Kidney (tissue), 14 donors: ENCODE results near the gene TINAGL1. TPM values are rescaled to one million over a fixed set of nuclear protein-coding genes. Genes with fewer than 3 reads are reported as not detected.
A peak's percentile ranks its signal among the peaks of the same experiment; 100 is the strongest.

ENCODE experiments used
- DNase-seq, 5 donors: peaks; one replicate each; pipeline ENCODE4 v3.0.0-alpha.2; 2013 to 2020
- FAIRE-seq: peaks from 2 replicates; lab custom pipeline; 2012; peaks lifted over from hg19 to GRCh38; lab: Jason Lieb, UNC
- H3K27ac ChIP-seq, 2 donors: one replicate each; pipeline ENCODE4 v1.7.0; 2013; ENCODE audit warnings: low read depth in 2 of 2, low read length in 2 of 2, inconsistent platforms in 1 of 2
- H3K27me3 ChIP-seq: one replicate; pipeline ENCODE4 v1.7.1; 2013; ENCODE audit warnings: low read length, inconsistent platforms; ENCODE audit not compliant: control insufficient read depth, insufficient read depth
- H3K36me3 ChIP-seq, 3 donors: one replicate each; pipeline versions ENCODE4 v1.7.0 to v1.7.1; 2013; ENCODE audit warnings: low read length in 3 of 3, control low read depth in 1 of 3, inconsistent platforms in 1 of 3; ENCODE audit not compliant: insufficient read depth in 3 of 3, control insufficient read depth in 2 of 3
- H3K4me1 ChIP-seq, 3 donors: one replicate each; pipeline versions ENCODE4 v1.7.0 to v1.7.1; 2013; ENCODE audit warnings: low read length in 3 of 3, inconsistent platforms in 1 of 3, low read depth in 1 of 3; ENCODE audit not compliant: control insufficient read depth in 2 of 3, insufficient read depth in 2 of 3
- H3K4me3 ChIP-seq, 3 donors: one replicate each; pipeline versions ENCODE4 v1.7.0 to v1.8.1; 2013; ENCODE audit warnings: low read length in 3 of 3, control low read depth in 1 of 3, inconsistent platforms in 1 of 3
- H3K9ac ChIP-seq, 3 donors: one replicate each; pipeline versions ENCODE4 v1.7.0 to v1.7.1; 2013; ENCODE audit warnings: low read length in 3 of 3, control low read depth in 1 of 3, inconsistent platforms in 1 of 3
- H3K9me3 ChIP-seq, 3 donors: one replicate each; pipeline versions ENCODE4 v1.7.0 to v1.7.1; 2013; ENCODE audit warnings: low read length in 3 of 3, control low read depth in 1 of 3, inconsistent platforms in 1 of 3; ENCODE audit not compliant: control insufficient read depth in 2 of 3, insufficient read depth in 1 of 3
- intact Hi-C: fragments of 100-400 bp; cut with DNase I; formaldehyde crosslinking; loops from one replicate; pipeline ENCODE4 v1.11.1; 2022
- polyA plus RNA-seq: library from polyadenylated mRNA; stranded (reverse); fragments of 350-450 nt; fragmentation: Illumina TruSeq; extraction: RNeasy Lipid Tissue Mini Kit (QIAGEN cat#74804); gene quantifications from one replicate; pipeline ENCODE4 v1.2.3, GENCODE V29; 2014; ENCODE audit warnings: low read depth, low replicate concordance; ENCODE audit not compliant: insufficient read depth
- total RNA-seq: library from RNA; stranded (reverse); fragmentation: NEBNext Ultra II Directional; extraction: Animal tissue kit (Norgen Biotek cat#: 25700); gene quantifications from one replicate; pipeline ENCODE4 v1.2.1, GENCODE V29; 2021
- TF ChIP-seq, protein P1 (sequence below): IDR thresholded peaks from 3 replicates; pipeline ENCODE4 v1.5.1; 2012; ENCODE audit warnings: mild to moderate bottlenecking, moderate library complexity, borderline replicate concordance; ENCODE audit not compliant: insufficient read depth; ENCODE audit errors: extremely low read depth
- donor health status: control.
- donor health status: control.
- donor health status: control.
- donor health status: control.
- donor health status: control.
- donor health status: DM: yes; HTN: yes; CAD: no.
- donor health status: Normal renal cell carcinoma (clear cell type).

TINAGL1 gene
- total and polyA plus RNA-seq, 2 donors from 2014 or later: 171 to 246 TPM

DNA sequence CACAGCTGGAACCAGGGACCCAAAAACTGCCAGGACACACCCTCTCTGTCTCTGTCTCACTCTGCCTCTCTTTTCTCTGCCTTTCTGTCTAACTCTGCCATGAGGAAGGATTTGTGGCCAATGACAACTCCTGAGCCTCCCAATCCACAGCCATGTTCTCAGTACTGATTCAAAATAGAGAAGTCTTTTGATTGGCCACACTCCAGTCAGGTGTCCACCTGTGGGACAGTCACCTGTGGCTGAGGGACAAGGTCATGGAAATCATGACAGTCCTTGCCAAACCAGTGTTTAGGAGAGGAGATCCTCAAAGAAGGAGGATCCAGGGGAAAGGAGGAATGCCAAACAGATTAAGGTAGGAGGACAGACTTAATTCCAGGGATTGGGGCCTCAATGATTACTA, 15.8 kb downstream of the TINAGL1 start:
- Histone ChIP-seq H3K4me3 (no peak overlapping the region), H3K27ac (no peak overlapping the region), H3K27me3 (no peaks in the 10 kb centered on the region), H3K36me3 (no peaks in the 10 kb centered on the region), H3K9me3 (no peaks in the 10 kb centered on the region), H3K9ac (peak overlapping the region in 1 of 3 donors; percentile 37), H3K4me1 (peaks cover 0 to 15% (median 10%) of the 10 kb centered on the region in 3 donors)
- FAIRE-seq (no peak), DNase-seq (no peak)
- TF ChIP-seq, protein P1, sequence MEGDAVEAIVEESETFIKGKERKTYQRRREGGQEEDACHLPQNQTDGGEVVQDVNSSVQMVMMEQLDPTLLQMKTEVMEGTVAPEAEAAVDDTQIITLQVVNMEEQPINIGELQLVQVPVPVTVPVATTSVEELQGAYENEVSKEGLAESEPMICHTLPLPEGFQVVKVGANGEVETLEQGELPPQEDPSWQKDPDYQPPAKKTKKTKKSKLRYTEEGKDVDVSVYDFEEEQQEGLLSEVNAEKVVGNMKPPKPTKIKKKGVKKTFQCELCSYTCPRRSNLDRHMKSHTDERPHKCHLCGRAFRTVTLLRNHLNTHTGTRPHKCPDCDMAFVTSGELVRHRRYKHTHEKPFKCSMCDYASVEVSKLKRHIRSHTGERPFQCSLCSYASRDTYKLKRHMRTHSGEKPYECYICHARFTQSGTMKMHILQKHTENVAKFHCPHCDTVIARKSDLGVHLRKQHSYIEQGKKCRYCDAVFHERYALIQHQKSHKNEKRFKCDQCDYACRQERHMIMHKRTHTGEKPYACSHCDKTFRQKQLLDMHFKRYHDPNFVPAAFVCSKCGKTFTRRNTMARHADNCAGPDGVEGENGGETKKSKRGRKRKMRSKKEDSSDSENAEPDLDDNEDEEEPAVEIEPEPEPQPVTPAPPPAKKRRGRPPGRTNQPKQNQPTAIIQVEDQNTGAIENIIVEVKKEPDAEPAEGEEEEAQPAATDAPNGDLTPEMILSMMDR: no peak
- intact Hi-C loops: loop anchor here (5.0 kb wide), 1 partner anchor 40 kb away; no protein-coding TSS in a partner anchor

GRCh38 chr1:31593136-31593665, 16.9 kb downstream of the TINAGL1 start:
- intact Hi-C loops: loop anchor here (5.0 kb wide), 1 partner anchor 41 kb away; no protein-coding TSS in a partner anchor
- no peak for DNase-seq
- no peak for FAIRE-seq

GRCh38 chr1:31593770-31594632, 17.7 kb downstream of the TINAGL1 start:
- intact Hi-C loops: loop anchor here (5.0 kb wide), 1 partner anchor 42 kb away; no protein-coding TSS in a partner anchor
- H3K9ac ChIP-seq: no peak overlapping the region
- no peaks in the 10 kb centered on the region for H3K27me3 ChIP-seq
- no peak overlapping the region for H3K27ac ChIP-seq
- H3K36me3 ChIP-seq: no peaks in the 10 kb centered on the region
- H3K9me3 ChIP-seq: no peaks in the 10 kb centered on the region
- FAIRE-seq: no peak
- TF ChIP-seq, protein P1: peak; percentile 81
- DNase-seq: peak; percentile 69 to 91 (median 82)
- H3K4me1 ChIP-seq: peaks cover 0 to 5% (median 0%) of the 10 kb centered on the region in 3 donors
- no peak overlapping the region for H3K4me3 ChIP-seq

More at GRCh38 chr1:31593136-31593665, 16.9 kb downstream of the TINAGL1 start:
- Histone ChIP-seq H3K9me3 (no peaks in the 10 kb centered on the region), H3K9ac (no peak overlapping the region), H3K4me1 (peaks cover 0 to 9% (median 4%) of the 10 kb centered on the region in 3 donors), H3K27me3 (no peaks in the 10 kb centered on the region), H3K27ac (no peak overlapping the region), H3K36me3 (no peaks in the 10 kb centered on the region), H3K4me3 (no peak overlapping the region)
- TF ChIP-seq, protein P1: no peak
